WTC11 (cell line): ENCODE data around the gene MBD3L4. TPM values are rescaled to one million over a fixed set of nuclear protein-coding genes. Genes with fewer than 3 reads are reported as not detected.

ENCODE experiments used
- ATAC-seq: fragments of 200-7000 bp; cut with Tn5 transposase; 2 replicates; pipeline ENCODE4 v1.10.0; 2021; ENCODE audit warnings: mild to moderate bottlenecking, moderate library complexity
- CTCF ChIA-PET: fragments of 300-600 bp; sonication (Branson Sonifier 250); formaldehyde crosslinking; loops from one replicate; lab custom pipeline; 2021; ENCODE audit warnings: antibody characterized with exemption; lab: Charles Lee
- POLR2A ChIA-PET: fragments of 350-600 bp; sonication (Branson Sonifier 250); formaldehyde crosslinking; loops from one replicate; lab custom pipeline; 2021; ENCODE audit warnings: antibody characterized with exemption; lab: Charles Lee
- DNase-seq: peaks from one replicate; pipeline ENCODE4 v3.0.0; 2021; ENCODE audit warnings: low spot score
- H3K27ac Mint-ChIP-seq: 2 replicates; pipeline ENCODE4 v1.8.0; 2021; ENCODE audit warnings: mixed read lengths
- H3K27me3 Mint-ChIP-seq: 2 replicates; pipeline ENCODE4 v1.8.0; 2021; ENCODE audit warnings: low read depth, mild to moderate bottlenecking, moderate library complexity, mixed read lengths
- H3K36me3 Mint-ChIP-seq: 2 replicates; pipeline ENCODE4 v1.8.0; 2021; ENCODE audit warnings: mixed read lengths
- H3K4me1 Mint-ChIP-seq: 2 replicates; pipeline ENCODE4 v1.8.0; 2022; ENCODE audit warnings: mixed read lengths
- H3K4me3 Mint-ChIP-seq: 2 replicates; pipeline ENCODE4 v1.8.0; 2021; ENCODE audit warnings: mild to moderate bottlenecking, moderate library complexity, mixed read lengths
- H3K9me3 Mint-ChIP-seq: 2 replicates; pipeline ENCODE4 v1.8.0; 2021; ENCODE audit warnings: mixed read lengths
- ATF6 ChIP-seq: sonication (generic); formaldehyde crosslinking; IDR thresholded peaks from 2 replicates; pipeline ENCODE4 v1.8.1; 2023; ENCODE audit warnings: mild to moderate bottlenecking, missing genetic modification reagents
- CREM ChIP-seq: sonication (generic); formaldehyde crosslinking; IDR thresholded peaks from 2 replicates; pipeline ENCODE4 v1.8.1; 2022; ENCODE audit warnings: mild to moderate bottlenecking, missing genetic modification reagents, moderate library complexity
- ERG ChIP-seq: fragments of 250-450 bp; sonication (Bioruptor Pico); IDR thresholded peaks from 2 replicates; pipeline ENCODE4 v1.8.0; 2021; ENCODE audit warnings: mild to moderate bottlenecking
- ETV6 ChIP-seq: sonication (generic); formaldehyde crosslinking; IDR thresholded peaks from 2 replicates; pipeline ENCODE4 v1.8.1; 2022; ENCODE audit warnings: mild to moderate bottlenecking, missing genetic modification reagents
- FOXJ3 ChIP-seq: sonication (generic); formaldehyde crosslinking; IDR thresholded peaks from 2 replicates; pipeline ENCODE4 v1.9.0; 2021; ENCODE audit warnings: missing genetic modification reagents, mild to moderate bottlenecking, borderline replicate concordance
- FOXK1 ChIP-seq: sonication (generic); formaldehyde crosslinking; IDR thresholded peaks from 2 replicates; pipeline ENCODE4 v1.8.0; 2022; ENCODE audit warnings: mild to moderate bottlenecking, moderate library complexity, missing genetic modification reagents
- MAX ChIP-seq: sonication (generic); formaldehyde crosslinking; IDR thresholded peaks from 2 replicates; pipeline ENCODE4 v1.8.0; 2022; ENCODE audit warnings: mild to moderate bottlenecking, missing genetic modification reagents
- MLX ChIP-seq: sonication (generic); formaldehyde crosslinking; IDR thresholded peaks from 2 replicates; pipeline ENCODE4 v1.8.1; 2023; ENCODE audit warnings: mild to moderate bottlenecking, missing genetic modification reagents, moderate library complexity
- NFE2L1 ChIP-seq: sonication (generic); formaldehyde crosslinking; IDR thresholded peaks from 2 replicates; pipeline ENCODE4 v1.8.1; 2023; ENCODE audit warnings: missing genetic modification reagents
- NFYB ChIP-seq: sonication (generic); formaldehyde crosslinking; conservative IDR thresholded peaks from 2 replicates; pipeline ENCODE4 v1.8.0; 2022; ENCODE audit warnings: low read depth, missing genetic modification reagents
- NR3C1 ChIP-seq: sonication (generic); formaldehyde crosslinking; conservative IDR thresholded peaks from 2 replicates; pipeline ENCODE4 v1.8.1; 2023; ENCODE audit warnings: low read depth, mild to moderate bottlenecking, missing genetic modification reagents
- OVOL2 ChIP-seq: fragments of 250-450 bp; sonication (Bioruptor Pico); IDR thresholded peaks from 2 replicates; pipeline ENCODE4 v1.9.0; 2021; ENCODE audit warnings: mild to moderate bottlenecking, borderline replicate concordance
- TCF7 ChIP-seq: sonication (generic); formaldehyde crosslinking; IDR thresholded peaks from 2 replicates; pipeline ENCODE4 v1.8.0; 2022; ENCODE audit warnings: mild to moderate bottlenecking, low read depth, missing genetic modification reagents, moderate library complexity
- TEAD4 ChIP-seq: sonication (generic); formaldehyde crosslinking; IDR thresholded peaks from 2 replicates; pipeline ENCODE4 v1.8.0; 2022; ENCODE audit warnings: mild to moderate bottlenecking, missing genetic modification reagents
- ZNF219 ChIP-seq: sonication (generic); formaldehyde crosslinking; IDR thresholded peaks from 2 replicates; pipeline ENCODE4 v1.8.0; 2023; ENCODE audit warnings: missing genetic modification reagents, mild to moderate bottlenecking, borderline replicate concordance
- ZNF423 ChIP-seq: fragments of 250-450 bp; sonication (Bioruptor Pico); IDR thresholded peaks from 2 replicates; pipeline ENCODE4 v2.1.2; 2022; ENCODE audit warnings: mild to moderate bottlenecking, moderate library complexity
- total RNA-seq: library from RNA; stranded (reverse); gene quantifications from 3 replicates; pipeline ENCODE4 v1.2.3, GENCODE V29; 2021
- TF ChIP-seq, protein P1 (sequence below): fragments of 250-450 bp; sonication (Bioruptor Pico); IDR thresholded peaks from 2 replicates; pipeline ENCODE4 v1.9.0; 2021; ENCODE audit warnings: moderate library complexity, mild to moderate bottlenecking, inconsistent platforms, borderline replicate concordance
- TF ChIP-seq, protein P2 (sequence below): sonication (generic); formaldehyde crosslinking; IDR thresholded peaks from 2 replicates; pipeline ENCODE4 v1.8.1; 2022; ENCODE audit warnings: mild to moderate bottlenecking, missing genetic modification reagents, moderate library complexity, borderline replicate concordance

MBD3L4 gene
- total RNA-seq, 1 experiment from 2014 or later: not detected

DNA sequence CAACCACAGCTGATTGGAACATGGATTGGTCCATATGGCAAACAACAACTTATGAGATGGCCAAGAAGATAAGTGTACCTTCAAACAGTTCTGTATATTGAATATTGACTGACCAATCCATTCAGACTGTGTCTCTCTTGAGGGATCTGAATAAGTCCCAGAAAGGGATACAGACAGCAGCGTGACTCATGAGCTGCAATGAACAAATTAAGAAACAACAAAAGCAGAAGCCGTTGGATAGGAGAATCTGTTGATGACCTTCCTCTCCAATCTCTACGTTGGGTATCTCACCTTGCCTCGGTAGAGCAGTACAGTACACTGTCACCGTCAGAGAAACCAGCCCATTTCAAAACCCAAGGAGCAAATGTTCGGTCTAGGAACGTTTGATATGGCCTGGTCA, 40.0 kb downstream of the MBD3L4 start:
- H3K4me3 Mint-ChIP-seq: no peak overlapping the region
- no peak for ATAC-seq
- peaks cover 22% of the 10 kb centered on the region for H3K27me3 Mint-ChIP-seq
- peaks cover 66% of the 10 kb centered on the region for H3K36me3 Mint-ChIP-seq
- no peak for DNase-seq
- POLR2A ChIA-PET: no interaction called here
- no peaks in the 10 kb centered on the region for H3K4me1 Mint-ChIP-seq
- H3K27ac Mint-ChIP-seq: no peak overlapping the region
- CTCF ChIA-PET: no interaction called here
- peaks cover 76% of the 10 kb centered on the region for H3K9me3 Mint-ChIP-seq
- no peak for TF ChIP-seq TEAD4 (CRISPR knock-in tag)
- no peak for TF ChIP-seq NFYB (CRISPR knock-in tag)
- no peak for TF ChIP-seq ATF6 (CRISPR knock-in tag)
- TF ChIP-seq, protein P1, sequence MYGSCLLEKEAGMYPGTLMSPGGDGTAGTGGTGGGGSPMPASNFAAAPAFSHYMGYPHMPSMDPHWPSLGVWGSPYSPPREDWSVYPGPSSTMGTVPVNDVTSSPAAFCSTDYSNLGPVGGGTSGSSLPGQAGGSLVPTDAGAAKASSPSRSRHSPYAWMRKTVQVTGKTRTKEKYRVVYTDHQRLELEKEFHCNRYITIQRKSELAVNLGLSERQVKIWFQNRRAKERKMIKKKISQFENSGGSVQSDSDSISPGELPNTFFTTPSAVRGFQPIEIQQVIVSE (CRISPR knock-in tag): no peak
- TF ChIP-seq NFE2L1: no peak
- no peak for TF ChIP-seq FOXJ3
- TF ChIP-seq FOXK1 (CRISPR knock-in tag): no peak
- TF ChIP-seq, protein P2, sequence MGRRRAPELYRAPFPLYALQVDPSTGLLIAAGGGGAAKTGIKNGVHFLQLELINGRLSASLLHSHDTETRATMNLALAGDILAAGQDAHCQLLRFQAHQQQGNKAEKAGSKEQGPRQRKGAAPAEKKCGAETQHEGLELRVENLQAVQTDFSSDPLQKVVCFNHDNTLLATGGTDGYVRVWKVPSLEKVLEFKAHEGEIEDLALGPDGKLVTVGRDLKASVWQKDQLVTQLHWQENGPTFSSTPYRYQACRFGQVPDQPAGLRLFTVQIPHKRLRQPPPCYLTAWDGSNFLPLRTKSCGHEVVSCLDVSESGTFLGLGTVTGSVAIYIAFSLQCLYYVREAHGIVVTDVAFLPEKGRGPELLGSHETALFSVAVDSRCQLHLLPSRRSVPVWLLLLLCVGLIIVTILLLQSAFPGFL: no peak
- TF ChIP-seq ZNF219 (CRISPR knock-in tag): no peak
- TF ChIP-seq ZNF423: no peak

DNA sequence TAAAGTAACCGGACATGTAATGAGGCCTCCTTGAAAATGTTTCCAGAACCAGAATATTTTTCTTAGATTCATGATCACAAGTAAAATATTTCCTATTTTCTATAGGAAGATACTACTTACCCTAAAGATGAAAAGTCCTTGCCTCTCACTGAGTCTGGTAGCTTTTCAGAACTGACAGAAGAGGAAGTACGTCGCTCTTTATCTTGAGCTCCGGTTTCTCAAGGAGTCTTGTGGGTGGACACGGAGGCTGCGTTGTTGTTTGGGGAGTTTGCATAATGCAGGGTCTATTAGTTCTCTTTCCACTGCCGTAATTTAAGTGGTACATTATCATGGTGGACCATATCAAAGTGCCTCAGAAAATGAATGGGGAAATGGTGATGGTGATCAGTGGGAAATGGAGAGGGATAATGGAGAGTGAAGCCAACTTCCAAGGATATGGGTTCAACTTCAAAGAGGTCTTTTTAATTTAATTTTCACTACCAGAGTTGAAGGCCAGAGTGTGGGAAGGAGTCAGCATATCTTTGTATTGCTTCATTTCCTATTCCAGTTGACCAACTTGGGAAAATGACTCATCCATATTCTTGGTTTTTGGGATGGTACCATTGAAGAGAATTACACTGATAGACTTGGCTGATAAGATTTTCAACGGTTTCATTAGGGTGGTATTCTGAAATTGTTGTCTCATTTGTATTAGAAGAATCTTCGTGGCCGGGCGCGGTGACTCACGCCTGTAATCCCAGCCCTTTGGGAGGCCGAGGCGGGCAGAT, 42.1 kb downstream of the MBD3L4 start:
- no peaks in the 10 kb centered on the region for H3K4me1 Mint-ChIP-seq
- no peak overlapping the region for H3K27ac Mint-ChIP-seq
- no peak overlapping the region for H3K4me3 Mint-ChIP-seq
- peaks cover 71% of the 10 kb centered on the region for H3K36me3 Mint-ChIP-seq
- peaks cover 19% of the 10 kb centered on the region for H3K27me3 Mint-ChIP-seq
- H3K9me3 Mint-ChIP-seq: peaks cover 77% of the 10 kb centered on the region
- DNase-seq: no peak
- ChIA-PET CTCF (no interaction called here), POLR2A (no interaction called here)
- TF ChIP-seq ETV6 (CRISPR knock-in tag): no peak
- no peak for TF ChIP-seq ZNF219 (CRISPR knock-in tag)
- TF ChIP-seq CREM: no peak
- no peak for TF ChIP-seq TCF7 (CRISPR knock-in tag)
- TF ChIP-seq OVOL2 (CRISPR knock-in tag): no peak
- TF ChIP-seq ERG (CRISPR knock-in tag): no peak
- no peak for TF ChIP-seq MAX (CRISPR knock-in tag)
- TF ChIP-seq NR3C1: no peak
- TF ChIP-seq MLX (CRISPR knock-in tag): no peak
- no peak for ATAC-seq
